Liver (tissue), 9 donors: ENCODE results near the gene SYS1. TPM values are rescaled to one million over a fixed set of nuclear protein-coding genes. Genes with fewer than 3 reads are reported as not detected.

ENCODE experiments used
- DNase-seq: peaks from one replicate; pipeline ENCODE4 v3.0.0-alpha.2; 2017; ENCODE audit warnings: low spot score
- H3K27ac ChIP-seq, 2 donors: one replicate each; pipeline ENCODE4 v1.7.0; 2013; ENCODE audit warnings: inconsistent platforms in 2 of 2, low read length in 2 of 2, control low read depth in 1 of 2, low read depth in 1 of 2, mild to moderate bottlenecking in 1 of 2
- H3K27me3 ChIP-seq, 4 donors: one replicate each; pipeline versions ENCODE4 v1.6.1 to v1.7.0; 2013; ENCODE audit warnings: low read length in 3 of 4, inconsistent platforms in 1 of 4, mild to moderate bottlenecking in 1 of 4, moderate library complexity in 1 of 4; ENCODE audit not compliant: control insufficient read depth in 4 of 4, insufficient read depth in 4 of 4
- H3K36me3 ChIP-seq, 4 donors: one replicate each; pipeline versions ENCODE4 v1.6.1 to v1.7.0; 2013; ENCODE audit warnings: low read length in 3 of 4, mild to moderate bottlenecking in 3 of 4, low read depth in 1 of 4, moderate library complexity in 1 of 4; ENCODE audit not compliant: control insufficient read depth in 4 of 4, insufficient read depth in 3 of 4
- H3K4me1 ChIP-seq, 4 donors: one replicate each; pipeline versions ENCODE4 v1.6.1 to v1.7.0; 2013; ENCODE audit warnings: low read length in 3 of 4, mild to moderate bottlenecking in 3 of 4, moderate library complexity in 1 of 4; ENCODE audit not compliant: control insufficient read depth in 4 of 4, insufficient read depth in 4 of 4
- H3K4me3 ChIP-seq, 3 donors: one replicate each; pipeline versions ENCODE4 v1.6.1 to v1.7.0; 2013; ENCODE audit warnings: low read length in 3 of 3, control low read depth in 1 of 3, low read depth in 1 of 3, mild to moderate bottlenecking in 1 of 3
- H3K9ac ChIP-seq, 2 donors: one replicate each; pipeline ENCODE4 v1.7.0; 2013; ENCODE audit warnings: low read length in 2 of 2, mild to moderate bottlenecking in 2 of 2, moderate library complexity in 2 of 2, control low read depth in 1 of 2, low read depth in 1 of 2
- H3K9me3 ChIP-seq, 4 donors: one replicate each; pipeline versions ENCODE4 v1.6.1 to v1.7.0; 2013; ENCODE audit warnings: low read length in 3 of 4; ENCODE audit not compliant: control insufficient read depth in 4 of 4
- ATF3 ChIP-seq: IDR thresholded peaks from 2 replicates; pipeline ENCODE4 v1.6.1; 2016; ENCODE audit warnings: antibody characterized with exemption
- CTCF ChIP-seq: fragments of 150-350 bp; IDR thresholded peaks from 2 replicates; pipeline ENCODE4 v1.5.1; 2017; ENCODE audit warnings: improper control_type of control experiment, low read depth, low read length; ENCODE audit not compliant: missing input control
- EGR1 ChIP-seq, 2 donors: IDR thresholded peaks; 2 replicates each; pipeline ENCODE4 v1.6.1; 2016 to 2018; ENCODE audit warnings: antibody characterized with exemption in 2 of 2, low read depth in 2 of 2
- FOXA1 ChIP-seq: IDR thresholded peaks from 2 replicates; pipeline ENCODE4 v1.6.1; 2016; ENCODE audit warnings: antibody characterized with exemption
- FOXA2 ChIP-seq: IDR thresholded peaks from 2 replicates; pipeline ENCODE4 v1.6.1; 2016; ENCODE audit warnings: antibody characterized with exemption
- GABPA ChIP-seq, 2 donors: IDR thresholded peaks in 1 of 2; conservative IDR thresholded peaks in 1 of 2; 2 replicates each; pipeline ENCODE4 v1.6.1; 2016; ENCODE audit warnings: antibody characterized with exemption in 2 of 2, mild to moderate bottlenecking in 1 of 2, moderate library complexity in 1 of 2
- HNF4A ChIP-seq, 2 donors: conservative IDR thresholded peaks; 2 replicates each; pipeline ENCODE4 v1.6.1; 2016; ENCODE audit warnings: antibody characterized with exemption in 2 of 2, mild to moderate bottlenecking in 2 of 2
- HNF4G ChIP-seq: IDR thresholded peaks from 2 replicates; pipeline ENCODE4 v1.6.1; 2016; ENCODE audit warnings: antibody characterized with exemption
- JUND ChIP-seq, 2 donors: IDR thresholded peaks; 2 replicates each; pipeline ENCODE4 v1.6.1; 2016; ENCODE audit warnings: antibody characterized with exemption in 2 of 2
- MAX ChIP-seq: IDR thresholded peaks from 2 replicates; pipeline ENCODE4 v1.6.1; 2016; ENCODE audit warnings: antibody characterized with exemption
- NR2F2 ChIP-seq: IDR thresholded peaks from 2 replicates; pipeline ENCODE4 v1.6.1; 2016; ENCODE audit warnings: antibody characterized with exemption
- RAD21 ChIP-seq, 2 donors: IDR thresholded peaks; 2 replicates each; pipeline ENCODE4 v1.6.1; 2016; ENCODE audit warnings: antibody characterized with exemption in 2 of 2, mild to moderate bottlenecking in 2 of 2
- REST ChIP-seq: IDR thresholded peaks from 2 replicates; pipeline ENCODE4 v1.6.1; 2016; ENCODE audit warnings: antibody characterized with exemption, mild to moderate bottlenecking
- RXRA ChIP-seq, 2 donors: IDR thresholded peaks; 2 replicates each; pipeline ENCODE4 v1.6.1; 2017 to 2018; ENCODE audit warnings: antibody characterized with exemption in 2 of 2, mild to moderate bottlenecking in 1 of 2
- SP1 ChIP-seq: IDR thresholded peaks from 2 replicates; pipeline ENCODE4 v1.6.1; 2018; ENCODE audit warnings: antibody characterized with exemption, mild to moderate bottlenecking
- TAF1 ChIP-seq: conservative IDR thresholded peaks from 2 replicates; pipeline ENCODE4 v1.6.1; 2016; ENCODE audit warnings: antibody characterized with exemption, mild to moderate bottlenecking
- YY1 ChIP-seq: IDR thresholded peaks from 2 replicates; pipeline ENCODE4 v1.6.1; 2016; ENCODE audit warnings: antibody characterized with exemption, mild to moderate bottlenecking
- ZBTB33 ChIP-seq: IDR thresholded peaks from 2 replicates; pipeline ENCODE4 v1.6.1; 2016; ENCODE audit warnings: antibody characterized with exemption
- WGBS: extraction: QIAGEN DNeasy Blood & Tissue Kit; methylation state at CpG from one replicate; pipeline ENCODE4 v1.1.7; 2013; 5-methylcytosine and 5-hydroxymethylcytosine counted together
- polyA plus RNA-seq, 2 donors: library from polyadenylated mRNA; stranded (reverse) in 1 of 2; unstranded in 1 of 2; fragments of 200-250 nt in 1 of 2; fragments of >200 nt in 1 of 2; fragmentation: Nextera tagmentation in 1 of 2; extraction: Ambion mirVana in 1 of 2; gene quantifications; one replicate each; pipeline versions ENCODE4 v1.2.1 to v1.2.3, GENCODE V29; 2013 to 2015
- total RNA-seq, 2 donors: library from RNA; depleted of rRNA; stranded (reverse); fragments of >200 nt; gene quantifications; one replicate each; pipeline ENCODE4 v1.2.3, GENCODE V29; 2014
- donor health status: healthy.
- donor health status: healthy.
- donor health status: healthy.
- donor health status: healthy.
- donor health status: healthy.

Gene SYS1
- total and polyA plus RNA-seq, 4 donors: 15.0 to 37.8 (median 28.1) TPM

- 21% methylated on average over 5 of the region's 5 CpGs for WGBS
- H3K9ac ChIP-seq: peak overlapping the region in 1 of 2 donors; percentile 56
- no peak for DNase-seq
Observed at GRCh38 chr20:45340236-45340847, 22.6 kb upstream of the SYS1 start.

More at GRCh38 chr20:45340236-45340847, 22.6 kb upstream of the SYS1 start:
- Histone ChIP-seq H3K4me3 (peak overlapping the region in 1 of 3 donors; percentile 9), H3K9me3 (no peaks in the 10 kb centered on the region), H3K4me1 (peaks cover 23 to 82% (median 53%) of the 10 kb centered on the region in 4 donors), H3K36me3 (peaks cover 0 to 18% (median 5%) of the 10 kb centered on the region in 4 donors), H3K27me3 (no peaks in the 10 kb centered on the region), H3K27ac (peak overlapping the region; percentile 81 to 97)
- peak in 1 of 2 donors; percentile 54 for TF ChIP-seq RAD21 (IDR thresholded peaks at IDR 0.05)
- TF ChIP-seq ZBTB33: peak; percentile 44
- peak; percentile 28 to 31 for TF ChIP-seq EGR1 (IDR thresholded peaks at IDR 0.05; ENCODE audit: low read depth in 2 of 2)
- TF ChIP-seq REST: peak; percentile 71
- peak in 1 of 2 donors; percentile 79 for TF ChIP-seq JUND (IDR thresholded peaks at IDR 0.05)
- peak; percentile 61 for TF ChIP-seq MAX
- TF ChIP-seq NR2F2: peak; percentile 60
- TF ChIP-seq ATF3: peak; percentile 69
- TF ChIP-seq HNF4G: no peak
- TF ChIP-seq FOXA2: peak; percentile 81
- TF ChIP-seq GABPA (IDR thresholded peaks at IDR 0.05 in 1 of 2, conservative IDR thresholded peaks at IDR 0.05 in 1 of 2): no peak
- TF ChIP-seq RXRA (IDR thresholded peaks at IDR 0.05): peak; percentile 98 to 99
- peak; percentile 63 for TF ChIP-seq YY1
- TF ChIP-seq SP1: peak; percentile 92
- peak; percentile 52 for TF ChIP-seq TAF1
- no peak for TF ChIP-seq CTCF
- peak; percentile 83 for TF ChIP-seq FOXA1
- peak; percentile 11 to 75 for TF ChIP-seq HNF4A (conservative IDR thresholded peaks at IDR 0.05)
